ENCODE results near the gene CRIP3. TPM values are rescaled to one million over a fixed set of nuclear protein-coding genes. Genes with fewer than 3 reads are reported as not detected.

The CRIP3 gene
- total RNA-seq, 3 donors from 2014 or later (not counting 1 experiment from before 2014, with no cell fraction given): 3.6 to 5.3 (median 4.3) TPM

DNA sequence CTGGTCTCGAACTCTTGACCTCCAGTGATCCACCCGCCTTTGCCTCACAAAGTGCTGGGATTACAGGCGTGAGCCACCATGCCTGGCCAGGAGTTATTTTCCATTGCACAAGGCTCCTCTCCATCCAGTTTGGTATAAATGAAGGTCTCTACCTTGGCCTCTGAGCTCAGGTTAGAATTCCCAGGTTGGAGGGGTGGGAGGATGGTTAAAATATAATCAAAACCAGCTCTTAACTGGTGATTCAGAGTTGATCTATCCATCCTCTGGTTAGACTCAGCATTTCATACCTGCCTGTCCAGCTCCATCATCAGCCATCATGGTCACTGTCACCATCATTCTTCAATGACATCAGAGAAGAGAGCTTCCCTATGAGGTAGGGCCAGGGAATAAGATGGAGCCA, 13.2 kb downstream of the CRIP3 start:
- no peak for TF ChIP-seq CTCF (IDR thresholded peaks at IDR 0.05)
- Histone ChIP-seq H3K27ac (ENCODE audit: low read length) (no peak overlapping the region), H3K4me1 (ENCODE audit: control insufficient read depth, insufficient read depth, low read length) (no peaks in the 10 kb centered on the region), H3K36me3 (ENCODE audit: control insufficient read depth, insufficient read depth, low read length) (no peaks in the 10 kb centered on the region), H3K9me3 (ENCODE audit: control insufficient read depth, insufficient read depth, low read length) (no peaks in the 10 kb centered on the region), H3K4me3 (ENCODE audit: low read length) (no peak overlapping the region), H3K27me3 (ENCODE audit: control insufficient read depth, insufficient read depth, low read length) (peaks cover 3% of the 10 kb centered on the region)
- ATAC-seq (no peak), DNase-seq (no peak)
- WGBS (ENCODE audit: insufficient coverage): 88% methylated on average over 3 of the region's 3 CpGs
- Mint-ChIP-seq H3K36me3 (no peaks in the 10 kb centered on the region), H3K27ac (no peak overlapping the region), H3K27me3 (ENCODE audit: low read depth in 2 of 2) (peaks cover 0 to 6% of the 10 kb centered on the region in 2 donors), H3K4me3 (no peak overlapping the region), H3K4me1 (no peaks in the 10 kb centered on the region), H3K9me3 (no peaks in the 10 kb centered on the region)
- intact Hi-C loops (cut with micrococcal nuclease): no loop called here

- H3K9me3 Mint-ChIP-seq: no peaks in the 10 kb centered on the region
- H3K4me3 Mint-ChIP-seq: no peak overlapping the region
- Histone ChIP-seq H3K27me3 (ENCODE audit: control insufficient read depth, insufficient read depth, low read length) (peaks cover 3% of the 10 kb centered on the region), H3K36me3 (ENCODE audit: control insufficient read depth, insufficient read depth, low read length) (no peaks in the 10 kb centered on the region), H3K4me1 (ENCODE audit: control insufficient read depth, insufficient read depth, low read length) (no peaks in the 10 kb centered on the region), H3K9me3 (ENCODE audit: control insufficient read depth, insufficient read depth, low read length) (no peaks in the 10 kb centered on the region), H3K27ac (ENCODE audit: low read length) (no peak overlapping the region), H3K4me3 (ENCODE audit: low read length) (no peak overlapping the region)
- H3K4me1 Mint-ChIP-seq: no peaks in the 10 kb centered on the region
- DNase-seq (no peak), ATAC-seq (no peak)
- TF ChIP-seq CTCF (IDR thresholded peaks at IDR 0.05): no peak
- no peak overlapping the region for H3K27ac Mint-ChIP-seq
- intact Hi-C loops (cut with micrococcal nuclease): no loop called here
- WGBS (ENCODE audit: insufficient coverage): 77% methylated on average over 3 of the region's 3 CpGs
- H3K36me3 Mint-ChIP-seq: no peaks in the 10 kb centered on the region
- H3K27me3 Mint-ChIP-seq (ENCODE audit: low read depth in 2 of 2): peaks cover 0 to 7% of the 10 kb centered on the region in 2 donors
Measured at GRCh38 chr6:43294536-43294935, 14.1 kb downstream of the CRIP3 start.

DNA sequence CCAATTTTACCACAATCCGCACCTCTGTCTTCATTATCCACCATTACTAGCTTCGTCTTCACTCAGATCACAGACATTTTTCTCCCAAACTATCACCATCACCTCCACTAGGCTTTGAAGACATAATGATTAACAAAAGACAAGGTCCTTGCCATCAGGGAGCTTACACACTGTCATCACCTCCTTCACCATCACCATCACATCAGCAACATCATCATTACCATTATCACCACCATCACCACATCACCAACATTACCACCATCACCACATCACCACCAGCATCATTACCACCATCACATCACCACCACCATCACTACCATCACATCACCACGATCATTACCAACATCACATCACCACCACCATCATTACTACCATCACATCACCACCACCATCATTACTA, 14.9 kb downstream of the CRIP3 start:
- H3K4me3 ChIP-seq (ENCODE audit: low read length): no peak overlapping the region
- Mint-ChIP-seq H3K27me3 (ENCODE audit: low read depth in 2 of 2) (peaks cover 0 to 7% of the 10 kb centered on the region in 2 donors), H3K9me3 (no peaks in the 10 kb centered on the region), H3K36me3 (no peaks in the 10 kb centered on the region), H3K27ac (no peak overlapping the region), H3K4me3 (no peak overlapping the region), H3K4me1 (no peaks in the 10 kb centered on the region)
- H3K27me3 ChIP-seq (ENCODE audit: control insufficient read depth, insufficient read depth, low read length): peaks cover 3% of the 10 kb centered on the region
- 90% methylated on average over 3 of the region's 3 CpGs for WGBS (ENCODE audit: insufficient coverage)
- no peak for TF ChIP-seq CTCF (IDR thresholded peaks at IDR 0.05)
- DNase-seq (no peak), ATAC-seq (no peak)
- no peaks in the 10 kb centered on the region for H3K36me3 ChIP-seq (ENCODE audit: control insufficient read depth, insufficient read depth, low read length)
- H3K4me1 ChIP-seq (ENCODE audit: control insufficient read depth, insufficient read depth, low read length): no peaks in the 10 kb centered on the region
- H3K27ac ChIP-seq (ENCODE audit: low read length): no peak overlapping the region
- intact Hi-C loops (cut with micrococcal nuclease): no loop called here
- H3K9me3 ChIP-seq (ENCODE audit: control insufficient read depth, insufficient read depth, low read length): no peaks in the 10 kb centered on the region

- Mint-ChIP-seq H3K36me3 (no peaks in the 10 kb centered on the region), H3K27ac (no peak overlapping the region), H3K4me3 (no peak overlapping the region), H3K27me3 (ENCODE audit: low read depth in 2 of 2) (peaks cover 0 to 9% of the 10 kb centered on the region in 2 donors), H3K4me1 (no peaks in the 10 kb centered on the region), H3K9me3 (no peaks in the 10 kb centered on the region)
- intact Hi-C loops (cut with micrococcal nuclease): no loop called here
- TF ChIP-seq CTCF (IDR thresholded peaks at IDR 0.05): no peak
- 90% methylated on average over 5 of the region's 5 CpGs for WGBS (ENCODE audit: insufficient coverage)
- no peaks in the 10 kb centered on the region for H3K36me3 ChIP-seq (ENCODE audit: control insufficient read depth, insufficient read depth, low read length)
- ATAC-seq (no peak), DNase-seq (no peak)
- H3K27me3 ChIP-seq (ENCODE audit: control insufficient read depth, insufficient read depth, low read length): peaks cover 3% of the 10 kb centered on the region
- no peak overlapping the region for H3K27ac ChIP-seq (ENCODE audit: low read length)
- no peaks in the 10 kb centered on the region for H3K4me1 ChIP-seq (ENCODE audit: control insufficient read depth, insufficient read depth, low read length)
- H3K4me3 ChIP-seq (ENCODE audit: low read length): no peak overlapping the region
- no peaks in the 10 kb centered on the region for H3K9me3 ChIP-seq (ENCODE audit: control insufficient read depth, insufficient read depth, low read length)
Measured at GRCh38 chr6:43292763-43293318, 15.8 kb downstream of the CRIP3 start.
